Measurements from ENCODE around the gene SCG2. TPM values are rescaled to one million over a fixed set of nuclear protein-coding genes. Genes with fewer than 3 reads are reported as not detected.

The SCG2 gene
- total and polyA plus RNA-seq, 2 experiments from 2014 or later = 14.2 to 23.0 TPM

DNA sequence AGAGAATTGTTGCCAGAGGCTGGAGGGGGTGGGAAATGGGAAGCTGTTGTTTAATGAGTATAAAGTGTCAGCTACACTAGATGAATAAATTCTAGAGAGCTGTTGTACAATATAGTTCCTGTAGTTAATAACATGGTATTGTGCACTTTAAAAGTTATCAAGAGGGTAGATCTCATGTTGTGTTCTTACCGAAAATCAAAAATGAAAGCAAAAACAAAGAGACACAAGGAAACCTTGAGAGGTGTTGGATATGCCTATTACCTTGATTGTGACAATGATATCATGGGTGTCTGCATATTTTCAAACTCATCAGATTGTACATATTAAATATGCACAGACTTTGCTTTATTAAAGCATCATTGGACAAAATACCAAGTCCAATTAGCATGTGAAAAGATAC lies 43.2 kb downstream of the SCG2 start:
- Histone ChIP-seq H3K36me3 (replicated peaks; ENCODE audit: insufficient read depth, low read depth) (no peaks in the 10 kb centered on the region), H3K9me2 (replicated peaks; ENCODE audit: insufficient read depth) (no peaks in the 10 kb centered on the region), H3K27ac (no peak overlapping the region), H3K4me3 (no peak overlapping the region), H3K9me3 (ENCODE audit: low read depth) (no peaks in the 10 kb centered on the region), H3K27me3 (no peaks in the 10 kb centered on the region), H3K4me1 (ENCODE audit: insufficient read depth) (no peaks in the 10 kb centered on the region), H4K20me1 (ENCODE audit: insufficient read depth, poor library complexity, severe bottlenecking) (no peaks in the 10 kb centered on the region), H3K79me2 (no peaks in the 10 kb centered on the region), H3K4me2 (no peak overlapping the region), H2AFZ (no peak overlapping the region)
- WGBS (ENCODE audit: low lambda C conversion rate, missing lambda C conversion rate) = 83% methylated on average over 1 of the region's 1 CpG
- DNase-seq (ENCODE audit: low spot score) = no peak
- TF ChIP-seq EZH2phosphoT487 (IDR thresholded peaks at IDR 0.05; ENCODE audit: low read depth, severe bottlenecking, unreplicated experiment) (no peak), EZH2 (IDR thresholded peaks at IDR 0.05; ENCODE audit: borderline replicate concordance) (no peak)
- TF ChIP-seq, protein P1, sequence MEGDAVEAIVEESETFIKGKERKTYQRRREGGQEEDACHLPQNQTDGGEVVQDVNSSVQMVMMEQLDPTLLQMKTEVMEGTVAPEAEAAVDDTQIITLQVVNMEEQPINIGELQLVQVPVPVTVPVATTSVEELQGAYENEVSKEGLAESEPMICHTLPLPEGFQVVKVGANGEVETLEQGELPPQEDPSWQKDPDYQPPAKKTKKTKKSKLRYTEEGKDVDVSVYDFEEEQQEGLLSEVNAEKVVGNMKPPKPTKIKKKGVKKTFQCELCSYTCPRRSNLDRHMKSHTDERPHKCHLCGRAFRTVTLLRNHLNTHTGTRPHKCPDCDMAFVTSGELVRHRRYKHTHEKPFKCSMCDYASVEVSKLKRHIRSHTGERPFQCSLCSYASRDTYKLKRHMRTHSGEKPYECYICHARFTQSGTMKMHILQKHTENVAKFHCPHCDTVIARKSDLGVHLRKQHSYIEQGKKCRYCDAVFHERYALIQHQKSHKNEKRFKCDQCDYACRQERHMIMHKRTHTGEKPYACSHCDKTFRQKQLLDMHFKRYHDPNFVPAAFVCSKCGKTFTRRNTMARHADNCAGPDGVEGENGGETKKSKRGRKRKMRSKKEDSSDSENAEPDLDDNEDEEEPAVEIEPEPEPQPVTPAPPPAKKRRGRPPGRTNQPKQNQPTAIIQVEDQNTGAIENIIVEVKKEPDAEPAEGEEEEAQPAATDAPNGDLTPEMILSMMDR (IDR thresholded peaks at IDR 0.05; ENCODE audit: poor library complexity) = no peak

DNA sequence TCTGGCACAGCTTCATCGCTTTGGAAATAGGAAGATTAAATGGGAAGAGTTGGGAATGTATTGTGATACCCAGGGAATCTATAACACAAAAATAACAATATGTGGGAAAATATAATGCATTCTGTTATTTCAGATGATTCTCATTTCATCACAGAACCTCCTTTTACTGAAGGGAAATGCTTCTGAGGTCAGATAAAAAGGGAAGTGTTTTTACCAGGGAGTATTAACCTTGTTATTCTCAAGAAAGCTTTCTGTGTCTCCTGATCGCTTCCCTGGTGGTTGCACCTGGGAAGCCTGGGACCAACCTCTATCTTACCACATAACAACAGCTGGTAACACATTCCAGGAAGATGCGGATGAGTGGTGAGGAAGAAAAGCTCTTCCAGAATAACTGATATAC lies 47.2 kb downstream of the SCG2 start:
- H4K20me1 ChIP-seq (ENCODE audit: insufficient read depth, poor library complexity, severe bottlenecking) = no peaks in the 10 kb centered on the region
- no peaks in the 10 kb centered on the region for H3K36me3 ChIP-seq (replicated peaks; ENCODE audit: insufficient read depth, low read depth)
- H3K79me2 ChIP-seq = no peaks in the 10 kb centered on the region
- H2AFZ ChIP-seq = no peak overlapping the region
- H3K4me2 ChIP-seq = no peak overlapping the region
- H3K9me3 ChIP-seq (ENCODE audit: low read depth) = no peaks in the 10 kb centered on the region
- 95% methylated on average over 3 of the region's 3 CpGs for WGBS (ENCODE audit: low lambda C conversion rate, missing lambda C conversion rate)
- no peak overlapping the region for H3K4me3 ChIP-seq
- no peaks in the 10 kb centered on the region for H3K9me2 ChIP-seq (replicated peaks; ENCODE audit: insufficient read depth)
- no peak for DNase-seq (ENCODE audit: low spot score)
- TF ChIP-seq EZH2 (IDR thresholded peaks at IDR 0.05; ENCODE audit: borderline replicate concordance) = no peak
- TF ChIP-seq EZH2phosphoT487 (IDR thresholded peaks at IDR 0.05; ENCODE audit: low read depth, severe bottlenecking, unreplicated experiment) = no peak
- TF ChIP-seq, protein P1 (IDR thresholded peaks at IDR 0.05; ENCODE audit: poor library complexity) = no peak
- no peaks in the 10 kb centered on the region for H3K4me1 ChIP-seq (ENCODE audit: insufficient read depth)
- no peak overlapping the region for H3K27ac ChIP-seq
- H3K27me3 ChIP-seq = no peaks in the 10 kb centered on the region

DNA sequence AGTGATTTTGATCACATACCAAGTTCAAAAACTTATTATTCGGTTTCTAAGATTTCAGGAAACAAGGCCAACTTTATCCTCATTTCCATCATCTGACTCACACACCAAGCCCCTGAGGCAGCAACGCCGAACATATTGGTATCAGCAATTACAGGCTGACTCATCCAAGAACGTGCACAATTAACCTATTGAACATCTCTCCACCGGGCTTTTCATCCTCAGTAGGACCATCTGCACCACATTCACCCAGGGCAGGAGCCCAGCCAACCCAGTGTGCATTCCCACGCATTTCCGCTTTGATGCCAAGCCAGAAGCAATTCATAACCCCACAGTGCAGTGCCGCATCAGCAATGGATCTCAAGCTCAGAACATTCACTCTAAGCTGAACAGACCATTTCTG lies 52.9 kb downstream of the SCG2 start:
- no peak overlapping the region for H2AFZ ChIP-seq
- DNase-seq (ENCODE audit: low spot score) = peak; percentile 42
- no peak overlapping the region for H3K27ac ChIP-seq
- no peaks in the 10 kb centered on the region for H3K36me3 ChIP-seq (replicated peaks; ENCODE audit: insufficient read depth, low read depth)
- no peak overlapping the region for H3K4me2 ChIP-seq
- TF ChIP-seq EZH2phosphoT487 (IDR thresholded peaks at IDR 0.05; ENCODE audit: low read depth, severe bottlenecking, unreplicated experiment) (no peak), EZH2 (IDR thresholded peaks at IDR 0.05; ENCODE audit: borderline replicate concordance) (no peak)
- TF ChIP-seq, protein P1 (IDR thresholded peaks at IDR 0.05; ENCODE audit: poor library complexity) = no peak
- no peaks in the 10 kb centered on the region for H3K27me3 ChIP-seq
- 48% methylated on average over 8 of the region's 8 CpGs for WGBS (ENCODE audit: low lambda C conversion rate, missing lambda C conversion rate)
- no peaks in the 10 kb centered on the region for H3K9me2 ChIP-seq (replicated peaks; ENCODE audit: insufficient read depth)
- peaks cover 3% of the 10 kb centered on the region for H3K4me1 ChIP-seq (ENCODE audit: insufficient read depth)
- no peaks in the 10 kb centered on the region for H3K79me2 ChIP-seq
- no peaks in the 10 kb centered on the region for H3K9me3 ChIP-seq (ENCODE audit: low read depth)
- no peak overlapping the region for H3K4me3 ChIP-seq
- no peaks in the 10 kb centered on the region for H4K20me1 ChIP-seq (ENCODE audit: insufficient read depth, poor library complexity, severe bottlenecking)

DNA sequence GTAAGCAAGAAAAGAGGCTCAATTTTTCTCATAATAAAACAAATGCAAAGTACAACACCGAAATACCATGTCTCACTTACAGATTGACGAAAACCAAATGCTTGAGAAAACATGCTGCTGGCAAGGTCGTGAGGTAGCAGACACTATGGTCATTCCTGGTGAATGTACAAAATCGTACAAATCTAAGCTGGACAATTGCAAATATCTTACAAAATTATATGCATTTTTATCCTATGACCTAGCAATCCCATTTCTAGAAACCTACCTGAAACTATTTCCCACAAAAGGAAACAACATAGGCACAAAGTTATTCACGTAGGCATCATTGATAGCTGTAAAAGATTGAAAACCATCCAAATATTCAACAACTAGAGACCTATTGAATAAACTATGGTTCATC lies 54.0 kb downstream of the SCG2 start:
- Histone ChIP-seq H2AFZ (no peak overlapping the region), H3K4me1 (ENCODE audit: insufficient read depth) (peaks cover 3% of the 10 kb centered on the region), H3K79me2 (no peaks in the 10 kb centered on the region), H3K36me3 (replicated peaks; ENCODE audit: insufficient read depth, low read depth) (no peaks in the 10 kb centered on the region), H3K27ac (no peak overlapping the region), H3K9me2 (replicated peaks; ENCODE audit: insufficient read depth) (no peaks in the 10 kb centered on the region), H4K20me1 (ENCODE audit: insufficient read depth, poor library complexity, severe bottlenecking) (no peaks in the 10 kb centered on the region), H3K9me3 (ENCODE audit: low read depth) (no peaks in the 10 kb centered on the region), H3K4me3 (no peak overlapping the region), H3K4me2 (no peak overlapping the region), H3K27me3 (no peaks in the 10 kb centered on the region)
- TF ChIP-seq EZH2phosphoT487 (IDR thresholded peaks at IDR 0.05; ENCODE audit: low read depth, severe bottlenecking, unreplicated experiment) (no peak), EZH2 (IDR thresholded peaks at IDR 0.05; ENCODE audit: borderline replicate concordance) (no peak)
- TF ChIP-seq, protein P1 (IDR thresholded peaks at IDR 0.05; ENCODE audit: poor library complexity) = no peak
- no peak for DNase-seq (ENCODE audit: low spot score)
- 77% methylated on average over 5 of the region's 5 CpGs for WGBS (ENCODE audit: low lambda C conversion rate, missing lambda C conversion rate)

Measured in hepatocyte (in vitro differentiated cells).